AG10803 (cell line): ENCODE results near the gene ARHGAP20.

Source experiments
- DNase-seq: peaks from one replicate; pipeline ENCODE4 v3.0.0; 2010; ENCODE audit warnings: low read depth
- H3K4me3 ChIP-seq: 2 replicates; pipeline ENCODE4 v1.5.1; 2011; ENCODE audit warnings: mild to moderate bottlenecking, low read length, control low read depth
- CTCF ChIP-seq: conservative IDR thresholded peaks from 2 replicates; pipeline ENCODE4 v1.5.1; 2011; ENCODE audit warnings: mild to moderate bottlenecking, low read length, control low read depth, inconsistent platforms

ARHGAP20 gene

DNA sequence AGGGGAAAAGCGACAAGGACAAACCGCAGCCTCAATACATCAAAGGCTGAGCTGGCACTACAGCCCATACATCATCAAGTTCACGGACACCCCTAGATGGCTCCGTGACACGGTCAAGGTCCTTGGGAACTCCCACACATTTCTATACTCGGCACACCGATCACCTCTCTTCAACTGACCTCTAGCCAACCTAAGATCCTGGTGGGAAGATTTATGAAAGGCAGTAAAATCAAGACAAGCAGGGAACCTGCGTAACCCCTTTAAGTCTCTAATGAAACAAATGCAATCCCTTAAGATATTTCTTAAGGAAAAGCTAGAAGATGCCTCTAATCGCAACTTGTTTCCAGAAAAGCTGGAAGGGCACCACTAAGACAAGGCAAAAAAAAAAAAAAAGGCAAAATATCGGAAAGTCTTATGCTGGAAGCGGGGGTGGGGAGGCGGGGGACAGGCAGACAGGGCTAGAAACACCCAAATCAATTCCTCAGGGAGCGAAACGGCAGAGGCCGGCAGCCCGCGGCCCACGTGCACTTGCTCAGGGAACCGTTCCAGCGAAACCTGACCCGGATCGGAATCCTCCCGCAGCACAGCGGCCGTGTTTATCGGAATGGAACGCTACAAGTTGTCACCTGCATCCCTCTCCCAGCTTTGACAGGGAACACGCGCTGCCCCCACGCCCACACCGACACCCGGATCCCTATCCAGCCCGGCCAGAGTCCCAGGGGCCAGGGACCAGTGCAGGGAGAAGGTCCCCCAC, 1.4 kb downstream of the ARHGAP20 start:
- no peak for DNase-seq
- H3K4me3 ChIP-seq = peak overlapping the region; percentile 42

DNA sequence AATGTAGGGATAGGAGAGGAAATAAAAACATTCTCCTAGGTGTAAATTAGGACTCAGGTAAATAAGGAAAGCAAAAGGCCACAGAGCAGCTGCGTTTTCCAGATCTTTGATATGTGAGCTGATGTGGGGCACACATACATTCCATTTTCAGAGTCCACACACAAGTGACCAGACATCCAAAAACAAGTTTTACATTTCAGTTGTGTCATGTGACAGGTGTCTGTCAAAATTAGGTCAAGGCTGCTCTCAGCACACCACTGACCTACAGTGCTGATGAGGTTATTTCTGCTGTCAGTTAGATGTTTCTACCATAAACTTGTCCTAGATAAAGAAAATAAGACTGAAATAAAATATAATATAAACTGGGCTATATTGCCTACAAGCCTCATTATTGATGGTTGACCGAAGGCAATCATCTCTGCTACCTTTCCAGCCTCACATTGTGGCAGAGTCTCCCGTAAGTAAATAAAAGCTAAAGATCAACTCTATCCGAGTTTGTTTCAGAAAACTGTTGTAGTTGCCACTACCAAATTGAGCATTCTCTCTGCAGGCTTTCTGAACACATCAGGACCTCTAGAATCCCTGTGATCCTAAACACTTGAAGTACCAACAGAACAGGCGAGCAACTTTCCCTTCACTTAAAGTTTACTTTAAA, 7.9 kb downstream of the ARHGAP20 start:
- DNase-seq = no peak
- TF ChIP-seq CTCF = no peak
- no peak overlapping the region for H3K4me3 ChIP-seq

More for the DNA sequence above, 1.4 kb downstream of the ARHGAP20 start:
- TF ChIP-seq CTCF = no peak

DNA sequence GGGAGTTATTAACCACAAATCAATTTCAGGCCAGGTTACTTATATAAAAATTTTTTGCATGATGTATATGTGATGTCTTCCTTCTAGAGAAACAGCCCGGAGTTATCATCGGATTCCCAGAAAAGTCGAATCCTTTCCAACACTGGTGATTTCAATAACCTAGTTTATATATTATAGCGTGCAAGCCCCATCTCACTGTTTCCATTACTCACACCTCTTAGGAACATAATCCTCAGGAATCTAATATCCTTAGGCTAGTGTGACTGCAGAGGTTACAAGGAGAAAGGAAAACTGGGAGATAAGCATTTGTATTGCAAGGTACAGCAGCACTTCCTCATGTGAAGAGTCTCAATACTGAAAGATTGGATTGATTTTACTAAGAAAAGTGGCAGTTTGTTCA, 20.3 kb downstream of the ARHGAP20 start:
- H3K4me3 ChIP-seq = no peak overlapping the region
- no peak for DNase-seq
- no peak for TF ChIP-seq CTCF

GRCh38 chr11:110689306-110689705, 22.9 kb downstream of the ARHGAP20 start:
- H3K4me3 ChIP-seq = no peak overlapping the region
- TF ChIP-seq CTCF = no peak
- no peak for DNase-seq

DNA sequence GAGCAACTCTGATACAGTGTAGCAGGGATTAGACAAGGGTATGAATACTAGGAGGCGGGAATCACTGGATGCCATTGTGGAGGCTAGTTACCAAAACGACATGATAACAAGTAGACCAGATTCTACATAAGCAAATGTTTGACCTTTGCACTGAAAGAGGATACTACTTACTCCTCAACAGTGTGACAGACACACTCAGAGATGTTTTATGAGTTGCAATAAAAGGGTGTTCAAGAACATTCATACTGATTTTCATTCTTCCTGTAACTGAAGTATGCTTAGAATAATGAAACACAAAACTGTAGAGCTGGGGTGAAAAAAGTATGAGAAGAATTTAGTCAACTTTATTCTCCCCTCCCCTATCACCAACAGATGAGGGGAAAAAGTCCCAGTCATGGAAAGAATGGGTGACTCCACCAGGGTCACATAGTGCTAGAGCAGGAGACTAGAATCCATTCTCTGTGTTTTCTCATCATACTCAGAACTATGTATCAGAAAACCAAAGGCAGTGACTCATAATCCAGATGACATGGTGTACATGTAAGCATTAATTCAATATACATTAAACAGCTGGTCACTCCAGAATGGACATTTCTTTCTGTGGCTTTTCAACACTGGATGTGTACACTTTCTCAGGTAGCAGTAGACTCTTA, 32.8 kb downstream of the ARHGAP20 start:
- no peak overlapping the region for H3K4me3 ChIP-seq
- no peak for TF ChIP-seq CTCF
- DNase-seq = no peak

DNA sequence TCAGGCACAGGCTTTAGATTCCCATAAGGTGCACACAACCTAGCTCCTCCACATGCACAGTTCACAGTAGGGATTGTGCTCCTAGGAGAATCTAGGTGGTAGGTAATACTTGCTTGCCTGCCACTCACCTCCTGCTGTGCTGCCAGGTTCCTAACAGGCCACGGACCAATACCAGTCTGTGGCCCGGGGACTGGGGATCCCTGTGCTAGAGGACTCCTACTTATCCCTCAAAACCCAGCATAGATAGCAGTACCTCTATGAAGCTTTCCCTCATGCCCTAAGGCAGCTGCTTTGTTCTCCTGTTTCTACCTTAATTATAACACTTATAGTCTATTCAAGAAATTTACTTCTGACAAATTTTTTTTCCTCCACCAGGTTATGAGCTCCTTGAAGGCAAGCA, 36.7 kb downstream of the ARHGAP20 start:
- no peak for DNase-seq
- no peak overlapping the region for H3K4me3 ChIP-seq

More for the DNA sequence above, 36.7 kb downstream of the ARHGAP20 start:
- no peak for TF ChIP-seq CTCF
